Aorta (tissue), 5 donors: ENCODE measurements around the gene PAX5. TPM values are rescaled to one million over a fixed set of nuclear protein-coding genes. Genes with fewer than 3 reads are reported as not detected.
"Not testable (repeated sequence)": the region's sequence is repeated elsewhere in the genome, so short reads cannot be mapped to it uniquely, and the experiment has no call there.

Experiments used
- ATAC-seq: fragments of 200-7000 bp; cut with Tn5 transposase; one replicate; pipeline ENCODE4 v1.9.1; 2022; ENCODE audit warnings: moderate library complexity; ENCODE audit not compliant: low FRiP score
- DNase-seq, 2 donors: peaks; one replicate each; pipeline ENCODE4 v3.0.0-alpha.2; 2020
- H3K27ac ChIP-seq, 2 donors: one replicate each; pipeline ENCODE4 v1.5.1; 2013; ENCODE audit warnings: low read length in 2 of 2, mild to moderate bottlenecking in 2 of 2, moderate library complexity in 2 of 2, control low read depth in 1 of 2, inconsistent platforms in 1 of 2, low read depth in 1 of 2
- H3K27me3 ChIP-seq, 2 donors: one replicate each; pipeline ENCODE4 v1.6.1; 2013; ENCODE audit warnings: control low read depth in 1 of 2, low read length in 1 of 2, mild to moderate bottlenecking in 1 of 2, moderate library complexity in 1 of 2; ENCODE audit not compliant: insufficient read depth in 2 of 2, control insufficient read depth in 1 of 2
- H3K36me3 ChIP-seq, 2 donors: one replicate each; pipeline ENCODE4 v1.6.1; 2013; ENCODE audit warnings: control low read depth in 1 of 2, low read length in 1 of 2, mild to moderate bottlenecking in 1 of 2; ENCODE audit not compliant: insufficient read depth in 2 of 2, control insufficient read depth in 1 of 2
- H3K4me1 ChIP-seq, 2 donors: one replicate each; pipeline ENCODE4 v1.6.1; 2013; ENCODE audit warnings: low read length in 2 of 2, control low read depth in 1 of 2, mild to moderate bottlenecking in 1 of 2, moderate library complexity in 1 of 2; ENCODE audit not compliant: insufficient read depth in 2 of 2, control insufficient read depth in 1 of 2
- H3K4me3 ChIP-seq, 2 donors: one replicate each; pipeline ENCODE4 v1.5.1; 2013; ENCODE audit warnings: low read length in 2 of 2, control low read depth in 1 of 2, mild to moderate bottlenecking in 1 of 2
- H3K9me3 ChIP-seq: one replicate; pipeline ENCODE4 v1.6.1; 2013; ENCODE audit warnings: mild to moderate bottlenecking, low read length; ENCODE audit not compliant: control insufficient read depth
- WGBS, 2 donors: extraction: QIAGEN DNeasy Blood & Tissue Kit; methylation state at CpG; one replicate each; pipeline ENCODE4 v1.1.7; 2013; 5-methylcytosine and 5-hydroxymethylcytosine counted together
- intact Hi-C, 2 donors: fragments of 100-400 bp; cut with DNase I; formaldehyde crosslinking; loops; one replicate each; pipeline versions ENCODE4 v1.14.2 to v1.15.0; 2022
- polyA plus RNA-seq, 2 donors: library from polyadenylated mRNA; stranded (reverse); fragments of 200-250 nt; gene quantifications; one replicate each; pipeline ENCODE4 v1.2.3, GENCODE V29; 2013
- total RNA-seq, 2 donors: library from RNA; stranded (reverse); fragmentation: NEBNext Ultra II Directional; extraction: Animal tissue kit (Norgen Biotek cat#: 25700); gene quantifications; one replicate each; pipeline ENCODE4 v1.2.1, GENCODE V29; 2021
- donor health status: healthy with polysubstance abuse.
- donor health status: Bipolar disorder and iron deficiency.
- donor health status: DM: no; HTN: no; CAD: no.
- donor health status: DM: no; HTN: no; CAD: no.
- donor health status: DM: yes; HTN: yes; CAD: no.

PAX5 gene
- total and polyA plus RNA-seq, 4 donors: under 0.01 to 0.81 (median 0.40) TPM

DNA sequence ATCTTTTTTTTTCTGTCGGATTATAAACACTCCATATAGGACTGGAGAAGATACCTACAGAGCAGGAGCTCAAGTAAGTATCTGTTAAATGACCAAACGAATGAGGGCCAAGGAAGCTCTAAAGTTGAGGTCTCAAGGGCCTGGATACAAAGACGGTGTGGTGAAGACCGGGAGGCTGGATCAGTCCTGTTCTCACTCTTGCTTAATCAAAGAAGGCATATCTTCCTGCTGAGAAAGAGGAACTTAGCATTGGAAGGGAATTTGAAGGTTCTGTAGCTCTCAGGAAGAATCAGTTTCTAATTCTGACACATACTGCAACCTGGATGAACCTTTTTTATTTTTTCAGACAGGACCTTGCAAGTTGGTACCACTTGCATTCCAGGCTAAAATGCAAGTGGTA, 28.3 kb upstream of the PAX5 start:
- intact Hi-C loops: no loop called here
- Histone ChIP-seq H3K27me3 (peaks cover 0 to 2% of the 10 kb centered on the region in 2 donors), H3K27ac (no peak overlapping the region), H3K4me3 (no peak overlapping the region), H3K4me1 (no peaks in the 10 kb centered on the region), H3K36me3 (no peaks in the 10 kb centered on the region), H3K9me3 (no peaks in the 10 kb centered on the region)
- ATAC-seq: no peak
- no peak for DNase-seq
- 69 to 87% methylated on average over 4 of the region's 4 CpGs for WGBS, 2 donors

DNA sequence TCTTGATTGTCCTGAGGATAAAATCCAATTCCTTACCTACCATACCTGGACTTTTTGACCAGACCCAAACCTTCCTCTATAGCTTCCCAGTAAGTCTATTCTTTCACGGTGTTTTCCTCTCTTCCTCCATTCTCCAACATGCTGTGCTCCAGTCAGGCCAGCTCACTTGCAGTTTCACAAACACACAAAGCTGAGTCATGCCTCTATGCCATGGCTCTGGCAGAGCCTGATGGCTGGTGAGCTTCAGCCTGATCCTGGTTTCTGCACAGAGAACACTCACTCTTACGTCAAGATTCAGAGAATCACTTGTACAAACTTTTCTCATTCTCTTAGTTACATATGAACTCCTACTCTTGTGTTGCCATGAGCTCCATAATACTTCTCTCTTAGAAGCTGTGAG, 27.7 kb upstream of the PAX5 start:
- intact Hi-C loops: no loop called here
- no peaks in the 10 kb centered on the region for H3K9me3 ChIP-seq
- ATAC-seq (no peak), DNase-seq (no peak)
- H3K4me3 ChIP-seq: no peak overlapping the region
- H3K27me3 ChIP-seq: peaks cover 0 to 2% of the 10 kb centered on the region in 2 donors
- no peaks in the 10 kb centered on the region for H3K4me1 ChIP-seq
- no peaks in the 10 kb centered on the region for H3K36me3 ChIP-seq
- no peak overlapping the region for H3K27ac ChIP-seq
- WGBS, 2 donors: 58 to 78% methylated on average over 2 of the region's 2 CpGs

DNA sequence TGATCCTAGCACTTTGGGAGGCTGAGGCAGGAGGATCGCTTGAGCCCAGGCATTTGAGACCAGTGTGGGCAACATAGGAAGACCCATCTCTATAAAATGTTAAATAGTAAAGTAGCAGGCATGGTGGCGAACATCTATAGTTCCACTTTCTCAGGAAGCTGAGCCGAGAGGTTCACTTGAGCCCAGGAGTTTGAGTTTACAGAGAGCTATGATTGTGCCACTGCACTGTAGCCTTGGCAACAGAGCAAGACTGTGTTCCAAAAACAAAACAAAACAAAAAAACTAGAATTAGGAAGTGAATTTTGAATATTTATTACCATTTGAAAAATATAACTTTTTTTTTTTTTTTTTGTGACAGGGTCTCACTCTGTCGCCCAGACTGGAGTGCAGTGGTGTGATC, 26.8 kb upstream of the PAX5 start:
- 79 to 95% methylated on average over 4 of the region's 4 CpGs for WGBS, 2 donors
- no peak for DNase-seq
- Histone ChIP-seq H3K27ac (no peak overlapping the region), H3K9me3 (no peaks in the 10 kb centered on the region), H3K4me3 (no peak overlapping the region), H3K36me3 (no peaks in the 10 kb centered on the region), H3K4me1 (no peaks in the 10 kb centered on the region), H3K27me3 (peaks cover 0 to 2% of the 10 kb centered on the region in 2 donors)
- ATAC-seq: no peak
- intact Hi-C loops: no loop called here

DNA sequence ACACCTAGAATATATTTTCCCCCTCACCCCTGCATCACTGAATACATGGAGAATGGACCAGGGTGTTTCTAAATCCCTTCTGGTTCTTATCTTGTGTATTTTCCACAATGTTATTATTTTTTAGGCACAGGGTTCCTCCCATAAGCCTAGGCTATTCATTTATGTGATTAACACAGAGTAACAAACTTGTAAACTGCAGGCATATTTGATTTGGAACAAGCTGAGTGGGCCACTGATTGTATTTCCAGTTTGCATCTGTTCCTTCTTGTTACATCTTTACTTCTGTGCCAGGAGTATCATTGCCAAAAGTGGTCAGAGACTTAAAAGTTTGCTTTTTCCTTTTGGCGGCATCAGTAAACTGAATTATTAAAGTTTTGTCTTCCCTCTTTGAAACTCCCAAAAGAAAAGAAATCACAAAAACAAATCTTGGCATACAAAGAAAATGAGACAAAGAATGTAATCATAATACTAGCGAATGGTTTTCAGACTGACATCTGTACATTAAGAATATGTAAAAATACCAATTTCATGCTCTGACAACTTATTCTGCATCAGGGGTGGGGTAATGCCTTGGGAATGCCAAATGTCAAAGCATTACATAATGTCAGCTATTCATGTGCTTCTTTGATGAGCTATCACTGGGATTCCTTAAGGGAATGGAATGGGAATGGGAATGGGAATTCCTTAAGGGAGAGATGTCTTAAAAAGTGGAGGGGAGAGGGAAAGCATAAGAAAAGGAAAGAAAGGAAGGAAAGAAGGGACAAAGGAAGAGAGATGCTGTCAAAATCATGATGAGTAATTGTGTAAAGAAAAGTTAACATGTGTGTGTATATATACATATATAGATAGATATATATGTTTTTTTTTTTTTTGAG, 22.2 kb upstream of the PAX5 start:
- intact Hi-C loops: no loop called here
- H3K36me3 ChIP-seq: no peaks in the 10 kb centered on the region
- H3K4me3 ChIP-seq: no peak overlapping the region
- H3K9me3 ChIP-seq: no peaks in the 10 kb centered on the region
- ATAC-seq: no peak
- DNase-seq: no peak
- no peaks in the 10 kb centered on the region for H3K4me1 ChIP-seq
- 76 to 86% methylated on average over 2 of the region's 2 CpGs for WGBS, 2 donors
- peaks cover 0 to 4% of the 10 kb centered on the region in 2 donors for H3K27me3 ChIP-seq
- H3K27ac ChIP-seq: no peak overlapping the region

DNA sequence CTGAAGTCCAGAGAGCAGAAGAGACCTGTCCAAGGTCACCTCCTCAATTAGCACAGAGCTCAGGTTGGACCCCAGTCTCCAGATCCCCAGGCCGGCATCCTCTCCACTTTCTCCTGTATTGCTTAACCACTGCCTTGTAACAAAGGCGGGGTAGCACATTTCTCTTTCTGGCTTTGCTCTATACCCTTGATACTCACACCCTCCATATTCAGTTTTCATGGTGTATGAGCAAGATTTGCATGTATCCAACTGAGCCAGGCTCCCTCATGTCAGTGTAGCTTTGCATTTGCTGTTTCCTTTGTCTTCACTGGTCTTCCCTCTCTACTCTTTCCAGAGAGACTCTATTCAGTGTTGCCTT, 20.3 kb upstream of the PAX5 start:
- 12 to 38% methylated on average over 2 of the region's 2 CpGs for WGBS, 2 donors
- ATAC-seq, H3K9me3 ChIP-seq, DNase-seq, H3K4me3 ChIP-seq, intact Hi-C loops, H3K27me3 ChIP-seq, H3K36me3 ChIP-seq, H3K4me1 ChIP-seq, H3K27ac ChIP-seq: not testable (repeated sequence)

DNA sequence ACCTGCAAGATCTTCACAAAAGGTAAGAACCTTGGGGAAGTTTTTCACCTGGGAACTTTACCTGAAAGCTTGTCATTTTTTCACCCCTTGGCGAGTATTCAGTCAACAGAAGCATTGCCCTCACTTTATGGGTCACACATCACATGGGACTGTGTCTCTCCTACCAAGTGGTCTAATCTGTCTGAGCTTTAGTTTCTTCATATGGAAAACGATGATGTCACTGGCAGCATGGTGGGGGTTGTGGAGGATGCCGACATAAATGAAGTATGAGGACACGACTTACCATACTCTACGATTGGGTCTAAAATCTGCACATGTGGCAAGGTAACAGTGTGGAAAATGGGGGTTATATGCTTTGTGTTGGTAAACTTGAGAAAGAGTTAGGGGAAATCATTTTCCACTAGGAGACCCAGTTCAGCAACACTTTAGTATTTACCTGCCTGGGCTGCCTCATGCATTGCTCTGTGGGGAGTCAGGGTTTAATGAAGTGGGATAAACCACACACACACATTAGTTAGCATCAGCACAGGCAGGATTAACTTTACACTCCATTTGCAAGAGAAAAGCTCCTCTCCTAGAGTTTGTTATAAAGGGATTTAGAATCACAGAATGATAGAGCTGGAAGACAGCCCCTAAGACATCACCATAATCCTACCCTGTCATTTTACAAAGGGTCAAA, 19.8 kb upstream of the PAX5 start:
- H3K36me3 ChIP-seq: no peaks in the 10 kb centered on the region
- H3K27ac ChIP-seq: no peak overlapping the region
- 31 to 40% methylated on average over 5 of the region's 5 CpGs for WGBS, 2 donors
- ATAC-seq: no peak
- intact Hi-C loops: no loop called here
- H3K4me3 ChIP-seq: no peak overlapping the region
- H3K4me1 ChIP-seq: no peaks in the 10 kb centered on the region
- no peak for DNase-seq
- no peaks in the 10 kb centered on the region for H3K9me3 ChIP-seq
- peaks cover 0 to 4% of the 10 kb centered on the region in 2 donors for H3K27me3 ChIP-seq

DNA sequence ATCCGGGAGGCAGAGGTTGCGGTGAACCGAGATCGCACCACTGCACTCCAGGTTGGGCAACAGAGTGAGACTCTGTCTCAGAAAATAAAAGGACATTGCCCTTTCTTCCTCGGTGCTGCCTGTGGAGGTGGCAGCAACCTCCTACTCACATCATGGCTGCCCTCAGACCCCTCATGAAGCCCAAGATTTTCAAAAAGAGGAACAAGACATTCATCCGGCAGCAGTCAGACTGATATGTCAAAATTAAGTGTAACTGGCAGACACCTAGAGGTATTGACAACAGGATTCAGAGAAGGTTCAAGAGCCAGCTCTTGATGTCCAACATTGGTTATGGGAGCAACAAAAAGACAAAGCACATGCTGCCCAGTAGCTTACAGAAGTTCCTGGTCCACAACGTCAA, 12.6 kb upstream of the PAX5 start:
- ATAC-seq (no peak), DNase-seq (no peak)
- H3K4me1 ChIP-seq: no peaks in the 10 kb centered on the region
- intact Hi-C loops: no loop called here
- no peak overlapping the region for H3K27ac ChIP-seq
- H3K27me3 ChIP-seq: peaks cover 0 to 2% of the 10 kb centered on the region in 2 donors
- H3K4me3 ChIP-seq: no peak overlapping the region
- WGBS, 2 donors: 80% methylated on average over 7 of the region's 7 CpGs
- H3K36me3 ChIP-seq: no peaks in the 10 kb centered on the region
- no peaks in the 10 kb centered on the region for H3K9me3 ChIP-seq

DNA sequence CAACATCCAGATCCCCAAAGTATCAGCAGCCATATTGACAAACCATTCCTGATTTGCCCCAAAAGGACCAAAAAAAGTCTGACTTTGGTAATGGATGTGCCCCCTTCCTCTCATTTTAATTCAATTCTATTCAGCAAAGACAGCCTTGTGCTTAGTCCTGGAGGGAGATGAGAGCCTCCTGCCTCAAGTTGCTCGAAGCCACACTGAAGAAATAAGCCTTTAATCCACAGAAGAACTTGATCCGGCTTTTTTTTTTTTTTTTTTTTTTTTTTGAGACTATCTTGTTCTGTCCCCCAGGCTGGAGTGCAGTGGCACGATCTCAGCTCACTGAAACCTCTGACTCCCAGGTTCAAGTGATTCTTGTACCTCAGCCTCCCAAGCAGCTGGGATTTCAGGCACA, 8.4 kb upstream of the PAX5 start:
- no peak overlapping the region for H3K27ac ChIP-seq
- no peak overlapping the region for H3K4me3 ChIP-seq
- WGBS, 2 donors: 69 to 75% methylated on average over 3 of the region's 3 CpGs
- no peaks in the 10 kb centered on the region for H3K9me3 ChIP-seq
- ATAC-seq (no peak), DNase-seq (no peak)
- intact Hi-C loops: loop anchor here in 1 of 2 donors (1.0 kb wide), 1 partner anchor 11 kb away; no protein-coding TSS in a partner anchor
- peaks cover 0 to 2% of the 10 kb centered on the region in 2 donors for H3K4me1 ChIP-seq
- H3K27me3 ChIP-seq: peaks cover 0 to 3% of the 10 kb centered on the region in 2 donors
- H3K36me3 ChIP-seq: no peaks in the 10 kb centered on the region
